Measurements from ENCODE around the gene TBCK. TPM values are rescaled to one million over a fixed set of nuclear protein-coding genes. Genes with fewer than 3 reads are reported as not detected.
A peak's percentile ranks its signal among the peaks of the same experiment; 100 is the strongest.

The TBCK gene
- total RNA-seq, 1 experiment from 2014 or later = 13.8 TPM

DNA sequence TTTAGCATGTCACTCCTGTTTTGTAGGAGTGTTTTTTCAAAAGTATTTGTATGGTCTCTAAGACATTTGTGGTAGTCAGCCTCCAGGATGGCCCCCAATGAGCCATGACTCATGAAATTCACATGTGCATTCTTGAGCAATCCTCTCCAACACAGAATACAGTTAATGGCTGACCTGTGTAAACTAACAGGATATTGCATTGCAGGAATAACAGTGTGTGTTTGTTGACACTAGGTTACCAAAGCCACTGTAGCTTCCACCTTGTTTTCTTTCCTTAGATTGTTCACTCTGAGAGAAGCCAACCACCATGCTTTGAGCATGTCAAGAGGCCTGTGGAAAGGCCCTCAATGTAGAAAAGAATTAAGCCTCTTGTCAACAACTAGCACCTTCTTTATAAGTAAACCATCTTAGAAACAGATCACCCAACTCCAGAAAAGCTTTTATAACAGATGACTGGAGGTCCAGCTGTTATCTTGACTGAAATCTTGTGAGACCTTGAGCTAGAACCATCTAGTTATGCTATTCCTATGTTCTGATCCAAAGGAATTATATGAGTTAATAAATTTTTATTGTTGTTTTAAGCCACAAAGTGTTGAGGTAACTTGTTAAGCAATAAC, 28.5 kb downstream of the TBCK start:
- DNase-seq (ENCODE audit: low read depth) = peak; percentile 87

DNA sequence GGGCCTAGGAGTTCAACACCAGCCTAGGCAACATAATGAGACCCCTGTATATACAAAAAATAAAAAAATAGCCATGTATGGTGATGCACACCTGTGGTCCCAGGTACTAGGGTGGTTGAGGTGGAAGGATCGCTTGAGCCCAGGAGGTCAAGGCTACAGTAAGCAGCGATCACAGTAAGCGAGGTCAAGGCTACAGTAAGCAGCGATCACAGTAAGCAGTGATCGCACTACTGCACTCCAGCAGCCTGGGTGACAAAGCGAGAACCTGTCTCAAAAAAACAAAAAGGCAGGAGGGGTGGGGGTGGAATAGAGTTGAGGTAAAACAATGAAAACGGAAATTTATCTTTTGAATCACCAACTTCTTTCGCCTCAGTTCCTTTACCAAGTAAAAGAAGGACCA, 29.4 kb downstream of the TBCK start:
- DNase-seq (ENCODE audit: low read depth) = no peak

DNA sequence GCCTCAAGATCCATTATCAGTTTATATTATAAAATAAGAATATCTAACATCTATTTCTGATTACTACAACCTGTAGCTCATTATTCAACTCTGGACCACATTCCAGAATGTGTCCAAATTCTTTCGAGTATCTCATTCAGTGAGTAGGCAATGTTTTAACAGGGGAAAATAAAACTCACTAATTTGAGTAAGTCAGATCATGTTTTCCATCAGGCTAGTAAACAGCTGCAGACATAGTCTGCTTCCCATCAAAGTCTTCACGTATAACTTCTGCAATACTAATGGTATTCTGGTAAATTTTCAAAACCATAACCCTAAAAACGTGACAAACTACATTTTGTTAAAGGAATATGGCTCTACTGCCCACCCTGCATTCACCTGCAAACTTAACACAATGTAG, 31.8 kb downstream of the TBCK start:
- no peak for DNase-seq (ENCODE audit: low read depth)

DNA sequence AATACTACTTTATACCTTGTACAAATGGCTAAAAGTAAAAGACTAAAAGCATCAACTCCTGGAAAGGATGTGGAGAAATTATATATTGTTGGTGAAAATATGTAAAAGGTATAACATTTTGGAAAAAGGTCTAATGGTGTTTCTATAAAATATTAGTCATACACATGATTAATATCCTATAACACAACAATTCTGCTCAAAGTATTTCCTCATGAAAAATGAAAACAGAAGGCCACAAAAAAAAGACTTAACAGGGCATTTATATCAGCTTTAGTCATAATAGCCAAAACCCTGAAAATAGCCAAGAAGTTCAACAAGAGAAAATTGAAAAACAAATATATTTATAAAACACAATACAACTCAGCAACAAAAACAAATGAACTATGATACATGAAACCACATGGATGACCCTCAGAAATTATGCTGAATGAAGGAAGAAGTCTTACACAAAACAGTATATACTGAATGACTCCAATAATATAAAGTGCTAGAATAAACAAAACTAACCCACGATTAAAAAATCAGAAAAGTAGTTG, 38.8 kb downstream of the TBCK start:
- DNase-seq (ENCODE audit: low read depth) = no peak

DNA sequence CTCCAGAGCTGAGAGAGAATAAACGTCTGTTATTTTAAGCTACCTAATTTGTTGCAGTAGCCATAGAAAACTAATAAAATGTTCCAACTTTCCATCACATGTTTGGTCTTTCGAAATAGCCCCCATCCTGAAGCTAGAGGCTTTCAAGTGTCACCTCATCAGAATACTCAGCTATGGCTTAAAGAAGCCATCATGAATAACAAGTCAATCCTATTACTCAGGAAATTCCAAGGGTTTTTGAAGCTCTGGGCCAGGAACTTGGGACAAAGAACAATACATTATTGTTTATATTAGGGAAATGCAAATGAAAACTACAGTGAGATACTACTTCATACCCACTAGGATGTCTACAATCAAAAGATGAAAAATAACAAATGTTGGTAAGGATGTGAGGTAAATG, 42.2 kb downstream of the TBCK start:
- DNase-seq (ENCODE audit: low read depth) = peak; percentile 70

DNA sequence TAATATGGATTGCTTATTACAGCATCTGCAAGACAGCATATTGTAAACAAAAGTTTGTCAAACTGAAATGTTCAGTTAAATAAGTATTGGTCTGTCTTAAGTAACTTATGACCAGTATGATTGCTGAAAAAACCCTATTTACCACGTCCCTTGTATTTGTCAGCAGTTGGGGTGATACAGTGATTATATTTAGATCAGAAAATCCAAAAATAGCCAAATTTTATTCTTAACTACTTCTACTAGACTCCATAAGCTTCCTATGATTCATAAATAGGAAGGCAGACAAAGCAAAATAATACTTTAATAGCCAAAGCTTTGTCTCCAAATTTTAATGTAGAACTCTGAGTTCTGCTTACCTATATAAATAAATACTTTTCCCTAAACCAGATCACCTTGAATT, 45.3 kb downstream of the TBCK start:
- no peak for DNase-seq (ENCODE audit: low read depth)

DNA sequence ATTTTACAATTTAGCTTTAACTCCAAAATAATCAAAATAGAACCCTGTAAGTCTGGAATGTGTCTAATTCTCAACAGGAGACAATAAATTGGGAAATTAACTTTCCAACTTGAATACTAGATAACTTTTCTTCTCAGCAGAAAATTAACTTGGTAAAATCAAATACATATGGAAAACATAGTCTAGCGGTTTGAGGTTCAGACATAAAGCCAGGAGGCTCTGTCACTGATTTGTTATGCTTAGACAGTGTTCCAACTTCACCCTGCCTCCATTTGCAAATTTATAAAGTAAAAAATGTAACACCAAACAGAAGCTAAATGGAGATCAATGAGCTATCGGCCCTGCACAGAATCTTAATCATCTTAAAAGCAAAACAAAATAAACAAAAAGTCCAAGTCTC, 46.3 kb downstream of the TBCK start:
- DNase-seq (ENCODE audit: low read depth) = no peak

DNA sequence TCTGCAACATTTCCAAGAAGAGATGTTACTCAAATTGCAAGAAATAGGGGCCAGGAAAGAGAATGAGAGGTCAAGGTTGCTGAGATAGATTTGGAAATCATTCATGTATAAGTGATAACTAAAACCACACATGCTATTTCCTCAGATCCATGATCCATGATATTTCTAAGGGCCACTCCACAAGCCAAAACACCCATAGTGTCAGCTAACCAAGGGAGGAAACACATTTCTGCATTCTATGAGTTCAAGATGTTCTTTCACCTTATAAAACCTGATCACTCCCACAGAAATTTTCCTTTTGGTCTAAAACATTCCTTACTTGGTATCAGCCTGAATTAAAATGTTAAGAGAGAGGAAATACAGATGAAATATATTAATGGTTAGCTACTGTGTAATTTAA, 47.2 kb downstream of the TBCK start:
- DNase-seq (ENCODE audit: low read depth) = no peak

DNA sequence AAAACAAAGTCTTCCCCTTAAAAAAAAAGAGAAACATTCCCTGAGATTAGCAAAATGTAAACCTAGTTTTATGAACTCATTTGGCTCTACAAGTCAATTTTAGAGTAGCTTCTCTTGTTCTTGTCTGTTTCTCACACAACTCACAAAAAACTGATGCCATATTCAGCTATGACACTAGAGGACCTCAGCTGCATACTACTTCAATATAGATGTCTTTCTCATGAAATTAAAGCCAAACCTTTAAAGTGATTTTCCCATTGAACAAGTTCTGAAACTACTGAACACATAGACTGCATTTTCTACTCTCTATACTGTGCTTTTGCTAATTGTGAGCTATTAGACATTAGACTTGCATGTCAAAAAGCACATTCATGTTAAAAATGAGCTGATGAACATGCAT, 49.8 kb downstream of the TBCK start:
- peak; percentile 45 for DNase-seq (ENCODE audit: low read depth)

DNA sequence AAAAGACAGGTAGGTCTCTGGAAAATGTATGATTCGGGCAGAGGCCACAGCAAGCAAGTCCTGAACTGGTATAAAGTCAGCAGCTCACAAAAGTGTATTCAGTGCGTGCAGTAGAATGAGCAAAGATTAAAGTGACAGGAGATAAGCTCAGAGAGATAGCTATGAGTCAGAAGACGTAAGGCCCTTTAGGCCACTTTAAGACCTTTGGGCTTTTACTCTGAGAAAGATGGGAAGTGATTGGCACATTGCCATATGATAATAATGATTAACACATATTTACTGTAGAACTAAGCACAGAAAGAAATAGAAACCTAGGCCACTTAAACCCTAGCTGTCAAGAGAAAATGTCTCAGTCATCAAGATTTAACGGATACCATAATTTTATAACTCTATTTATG, 51.7 kb downstream of the TBCK start:
- DNase-seq (ENCODE audit: low read depth) = no peak

DNA sequence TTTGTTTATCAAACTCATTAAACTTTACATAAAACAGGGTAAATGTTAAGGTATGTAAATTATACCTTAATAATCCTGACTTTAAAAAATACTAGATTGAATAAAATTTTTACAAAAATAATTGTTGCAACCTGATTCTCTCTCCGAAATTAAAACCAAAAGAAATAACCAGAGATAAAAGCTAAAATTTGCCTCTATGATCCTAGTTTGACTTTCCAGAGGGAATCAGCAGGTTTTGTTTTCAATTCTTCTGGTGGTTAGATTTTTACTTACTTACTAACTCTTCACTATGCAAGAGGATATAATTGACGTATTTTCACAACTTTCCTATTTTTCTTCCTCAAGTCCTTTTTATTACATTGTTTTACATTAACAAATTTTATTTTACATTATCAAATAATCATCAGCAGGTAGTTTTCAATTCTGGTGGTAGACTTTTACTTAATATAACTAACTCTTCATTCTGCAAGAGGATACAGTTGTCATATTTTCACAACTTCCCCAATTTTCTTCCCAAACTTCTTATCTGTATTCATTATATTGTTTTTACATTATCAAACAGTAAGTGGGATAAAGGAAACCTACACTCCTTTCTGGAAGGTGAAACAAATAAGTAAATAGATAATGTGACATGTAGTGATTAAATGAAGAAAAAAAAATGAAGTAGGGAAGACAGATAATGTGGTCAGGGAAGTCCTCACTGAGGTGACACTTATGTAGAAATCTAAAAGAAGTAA, 52.2 kb downstream of the TBCK start:
- no peak for DNase-seq (ENCODE audit: low read depth)

DNA sequence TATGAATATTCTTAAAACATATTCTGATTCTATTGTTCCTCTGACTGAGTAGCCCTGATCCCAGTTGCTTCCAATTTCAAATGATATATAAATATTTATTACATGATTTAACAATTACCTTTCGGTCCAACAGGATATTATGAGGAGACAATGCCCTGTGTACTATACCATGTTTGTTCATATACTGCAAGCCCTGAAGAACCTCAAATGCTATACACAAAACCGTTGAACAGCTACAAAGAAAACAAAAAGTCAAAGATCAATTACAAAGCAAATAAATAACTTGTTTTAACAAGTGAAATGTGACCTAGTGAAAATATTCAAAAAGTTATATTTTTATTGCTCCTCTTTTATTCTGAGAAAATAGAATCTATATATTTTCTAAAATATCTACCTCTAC, 54.0 kb downstream of the TBCK start:
- no peak for DNase-seq (ENCODE audit: low read depth)

DNA sequence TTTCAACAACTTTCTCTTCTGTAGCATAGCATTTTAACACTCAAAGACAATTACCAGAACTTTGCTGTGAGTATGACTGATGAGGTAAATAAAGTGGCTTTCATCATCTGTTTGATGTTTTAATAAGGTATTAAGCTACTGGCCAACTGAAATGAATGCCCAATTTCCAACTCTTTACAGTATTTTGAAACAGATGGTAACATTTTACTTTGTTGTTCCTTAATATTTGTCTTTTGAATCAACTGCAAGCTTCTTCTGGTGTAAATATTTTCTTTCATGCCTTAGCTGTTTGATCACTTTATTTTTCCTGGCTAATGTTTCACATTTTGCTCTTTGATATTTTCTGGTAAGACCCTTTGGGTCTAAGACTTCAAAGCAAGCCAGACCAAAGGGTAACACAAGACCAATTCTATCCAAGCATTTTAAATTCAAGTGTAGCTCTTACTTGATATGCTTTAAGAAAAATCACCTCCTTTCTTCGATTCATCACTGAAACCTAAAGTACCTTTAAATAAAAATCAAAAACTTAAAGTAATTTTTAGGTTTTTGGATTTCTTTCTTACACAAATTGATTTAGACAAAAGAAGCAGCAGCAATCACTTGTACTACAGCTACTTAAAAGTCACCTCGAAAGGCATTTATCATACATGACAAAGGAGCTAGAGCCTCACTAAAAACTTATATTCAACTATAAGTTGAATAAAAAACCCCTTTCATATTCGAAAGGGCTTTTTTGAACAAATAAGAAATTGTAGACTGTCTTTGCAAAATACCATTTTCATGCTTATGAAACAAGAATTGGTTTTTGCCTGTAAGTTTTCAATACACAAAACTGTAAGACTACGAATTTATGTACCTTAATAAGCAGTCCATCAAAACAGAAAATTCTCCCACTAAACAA, 57.6 kb downstream of the TBCK start:
- DNase-seq (ENCODE audit: low read depth) = no peak

DNA sequence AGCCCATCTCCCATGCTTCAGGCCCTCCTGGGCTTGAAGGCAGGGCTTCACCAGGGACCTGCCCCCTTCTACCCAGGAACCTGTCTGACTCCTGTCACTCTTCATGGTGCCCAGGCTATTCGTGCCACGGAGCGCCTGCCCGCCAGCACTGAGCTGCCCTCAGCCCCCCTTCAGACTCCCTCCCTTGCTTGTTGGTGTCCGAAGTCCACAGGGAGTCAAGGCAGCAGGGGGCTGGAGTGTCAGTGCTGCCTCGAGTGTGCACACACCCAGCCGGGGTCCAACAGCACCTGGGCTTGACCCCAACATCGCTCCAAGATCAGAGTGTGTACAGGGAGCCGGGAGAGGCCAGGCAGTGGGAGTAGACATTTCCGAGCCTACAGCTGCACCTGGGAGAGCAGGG, 59.8 kb downstream of the TBCK start:
- no peak for DNase-seq (ENCODE audit: low read depth)

DNA sequence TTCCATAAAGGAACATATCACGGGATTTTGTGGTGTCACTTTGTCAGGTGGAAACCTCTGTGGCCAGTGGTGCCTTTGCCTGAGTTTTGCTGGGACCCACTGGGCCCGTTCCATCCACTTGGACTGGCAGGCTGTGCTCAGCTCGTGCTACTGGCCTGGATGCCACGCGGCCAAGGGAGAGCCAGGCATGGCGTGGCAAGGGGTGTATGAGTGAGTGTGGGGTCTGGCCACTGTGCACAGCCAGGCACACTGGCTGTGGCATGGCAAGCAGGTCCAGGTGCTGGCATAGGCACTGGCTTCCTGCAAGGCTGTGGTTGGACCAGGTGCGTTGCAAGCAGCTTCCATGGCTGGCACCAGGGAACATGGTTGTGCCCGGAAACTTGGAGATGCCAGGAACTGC, 60.8 kb downstream of the TBCK start:
- DNase-seq (ENCODE audit: low read depth) = no peak

DNA sequence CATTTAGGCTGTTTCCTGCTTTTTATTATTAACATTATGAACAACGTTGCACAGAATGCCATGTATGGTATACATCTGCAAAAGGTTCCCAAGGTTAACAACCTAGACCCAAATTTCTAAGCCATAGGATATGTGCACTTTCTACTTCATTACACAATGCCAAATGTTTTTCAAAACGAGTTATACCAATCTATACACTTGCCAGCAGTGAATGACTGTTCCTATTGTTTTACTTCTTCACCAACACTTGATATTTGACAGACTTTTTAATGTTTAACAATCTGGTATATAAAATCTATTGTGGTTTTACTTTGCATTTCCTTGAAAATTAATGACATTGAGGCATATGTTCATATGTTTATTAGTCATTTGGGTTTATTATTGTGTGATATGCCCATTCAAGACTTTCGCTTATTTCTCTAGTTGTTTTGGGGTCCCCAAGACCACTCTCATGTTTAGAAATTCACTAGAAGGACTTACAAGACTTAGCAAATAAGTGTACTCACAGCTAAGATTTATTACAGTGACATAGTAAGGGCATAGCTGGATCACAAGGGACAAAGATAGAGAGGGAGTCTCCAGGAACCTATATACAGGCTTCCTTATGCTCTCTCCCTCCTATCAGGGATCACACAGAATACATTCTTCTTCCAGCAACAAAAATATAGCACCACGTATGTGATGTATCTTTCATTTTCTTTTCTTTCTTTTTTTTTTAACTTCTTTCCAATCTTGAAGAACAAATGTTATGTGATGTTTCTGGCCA, 62.5 kb downstream of the TBCK start:
- DNase-seq (ENCODE audit: low read depth) = no peak

DNA sequence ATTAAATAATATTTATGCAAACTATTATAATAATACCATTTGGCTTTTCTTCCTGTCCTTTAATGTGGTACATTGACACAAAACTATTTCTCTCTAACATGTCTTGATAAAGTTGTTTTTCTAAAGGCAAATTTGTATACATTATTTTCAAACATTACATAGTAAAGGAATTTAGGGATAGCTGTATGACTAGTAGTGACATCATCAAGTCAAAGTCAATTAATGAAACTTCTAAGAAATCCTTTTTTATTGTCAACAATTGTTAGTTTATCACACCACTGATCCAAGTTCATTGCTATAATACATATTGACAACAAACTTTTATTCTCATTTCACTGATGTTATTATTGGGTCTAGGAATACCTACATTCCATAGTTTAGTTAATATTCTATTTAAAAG, 68.4 kb downstream of the TBCK start:
- no peak for DNase-seq (ENCODE audit: low read depth)

DNA sequence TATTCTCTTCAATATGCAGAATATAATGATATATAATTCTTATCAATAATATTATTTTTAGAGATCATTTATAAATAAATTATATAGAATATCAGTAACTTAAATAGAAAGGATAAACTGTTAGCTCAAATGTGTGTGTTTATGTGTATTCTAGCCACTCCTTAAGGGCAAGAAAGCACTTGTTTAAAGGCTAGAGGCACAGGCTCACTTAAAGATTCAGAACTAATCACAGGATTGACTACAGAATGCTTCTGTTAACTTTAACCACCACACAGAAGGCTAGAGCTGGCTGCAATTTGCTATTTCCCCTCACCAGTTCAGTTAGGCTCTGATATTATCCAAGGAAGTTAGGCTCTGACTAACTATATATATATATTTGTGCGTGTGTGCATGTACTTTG, 69.6 kb downstream of the TBCK start:
- DNase-seq (ENCODE audit: low read depth) = no peak

DNA sequence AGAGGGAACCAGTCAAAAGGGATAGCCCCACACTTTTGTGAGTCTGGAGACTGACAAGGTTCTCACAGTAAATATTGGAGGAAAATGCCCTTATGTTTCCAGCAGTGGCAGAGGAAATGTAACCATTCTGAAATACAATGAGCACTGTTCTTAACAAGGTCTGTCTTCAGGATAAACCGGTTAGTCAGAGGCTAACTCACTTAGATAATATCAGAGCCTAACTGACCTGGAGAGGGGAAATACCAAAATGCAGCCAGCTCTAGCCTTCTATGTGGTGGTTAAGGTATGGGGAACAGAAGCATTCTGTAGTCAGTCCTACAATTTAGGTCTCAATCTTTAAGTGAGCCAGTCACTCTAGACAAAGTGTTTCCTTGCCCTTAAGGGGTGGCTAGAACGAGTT, 70.8 kb downstream of the TBCK start:
- DNase-seq (ENCODE audit: low read depth) = peak; percentile 2

DNA sequence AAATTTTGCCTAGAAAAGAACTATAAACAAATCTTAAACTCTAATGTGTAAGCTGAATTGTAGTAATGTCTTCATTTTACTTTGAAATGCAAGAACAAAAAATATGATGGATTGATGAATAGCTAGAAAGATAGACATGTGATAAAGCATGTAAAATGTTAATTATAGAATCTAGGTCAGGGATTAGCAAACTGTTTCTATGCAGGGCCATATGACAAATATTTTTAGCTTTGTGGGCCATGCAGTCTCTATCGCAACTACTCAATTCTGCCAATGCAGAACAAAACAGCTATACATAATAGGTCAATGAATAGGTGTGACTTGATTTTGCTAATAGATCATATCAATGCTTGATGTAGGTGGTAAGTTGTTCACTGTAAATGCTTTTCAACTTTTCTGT, 75.3 kb downstream of the TBCK start:
- DNase-seq (ENCODE audit: low read depth) = no peak

DNA sequence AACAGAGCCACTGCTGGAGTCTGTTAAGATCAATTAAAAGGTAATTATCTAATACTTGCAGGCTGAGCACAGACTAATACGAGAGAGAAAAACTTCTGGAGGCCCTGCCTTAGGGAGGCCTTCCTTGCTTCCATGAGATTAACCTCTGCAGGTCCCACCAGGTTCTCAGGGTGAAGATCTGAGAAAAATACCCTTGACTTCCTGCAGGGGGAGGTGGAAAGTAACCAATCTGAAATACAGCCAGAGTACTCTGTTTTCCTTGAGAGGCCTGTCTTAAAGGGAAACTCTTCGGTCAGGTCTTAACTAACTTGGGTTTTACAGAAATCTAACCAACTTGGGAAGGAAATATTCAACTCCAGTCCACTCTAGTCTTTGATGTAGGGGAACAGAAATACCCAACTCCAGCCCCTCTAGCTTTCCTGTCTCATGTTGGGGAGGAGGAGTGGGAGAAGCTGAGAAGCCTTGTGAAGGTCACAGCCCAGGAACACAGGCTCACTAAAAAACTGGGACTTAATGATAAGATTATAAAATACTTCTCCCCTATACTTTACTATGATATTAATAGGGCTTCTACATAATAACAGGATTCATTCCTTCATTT, 77.1 kb downstream of the TBCK start:
- peak; percentile 39 for DNase-seq (ENCODE audit: low read depth)
